ENCODE results near the gene URGCP.

URGCP gene

GRCh38 chr7:43943417-43944187 is 37.2 kb upstream of the URGCP start:
- H3K27me3 ChIP-seq (replicated peaks in 2 of 5; ENCODE audit: control insufficient read depth in 4 of 5, insufficient read depth in 5 of 5, low read length in 4 of 5): no peaks in the 10 kb centered on the region
- no peak overlapping the region for H3K4me3 ChIP-seq (ENCODE audit: control insufficient read depth in 1 of 7, extremely low read depth in 1 of 7, insufficient read depth in 4 of 7, low read depth in 2 of 7, low read length in 6 of 7)
- POLR2A ChIA-PET: no interaction called here
- WGBS (ENCODE audit: insufficient coverage): 92% methylated on average over 13 of the region's 13 CpGs
- no peaks in the 10 kb centered on the region for H3K4me1 ChIP-seq (ENCODE audit: control extremely low read depth in 1 of 4, control insufficient read depth in 4 of 4, insufficient read depth in 4 of 4, low read length in 3 of 4)
- no peaks in the 10 kb centered on the region for H3K9me3 ChIP-seq (ENCODE audit: control extremely low read depth in 1 of 5, control insufficient read depth in 4 of 5, insufficient read depth in 2 of 5, low read depth in 1 of 5, low read length in 4 of 5)
- DNase-seq: no peak
- no peak overlapping the region for H3K27ac ChIP-seq (ENCODE audit: insufficient read depth in 1 of 2, low read depth in 1 of 2, low read length in 2 of 2, poor library complexity in 1 of 2, severe bottlenecking in 2 of 2)
- CTCF ChIA-PET: interaction anchor here (0.6 to 2.0 kb wide), 5 partner anchors 8 to 96 kb away, joined by 3 to 4 read pairs (median 3); no protein-coding TSS in a partner anchor
- H3K36me3 ChIP-seq (ENCODE audit: control insufficient read depth in 4 of 4, insufficient read depth in 4 of 4, low read length in 3 of 4): peaks cover 0 to 6% (median 2%) of the 10 kb centered on the region in 4 experiments

DNA sequence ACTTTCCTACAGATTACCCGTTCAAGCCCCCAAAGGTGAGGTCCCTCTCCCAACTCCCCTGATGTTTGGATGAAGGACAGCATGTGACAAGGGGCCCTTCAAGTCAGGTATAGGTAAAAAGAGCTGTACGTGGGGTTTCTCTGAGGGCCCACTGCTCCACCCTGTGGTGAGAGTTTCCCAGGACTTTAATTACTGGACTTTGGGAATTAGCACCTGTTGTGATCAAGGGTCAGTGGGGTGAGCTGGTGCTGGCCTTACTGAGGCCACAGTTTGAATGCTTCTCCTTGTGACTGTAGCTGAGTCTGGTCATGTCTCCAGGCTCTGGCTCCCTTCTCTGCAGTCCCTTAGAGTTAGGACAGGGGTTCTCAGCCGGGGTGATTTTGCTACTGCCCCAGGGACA is 36.6 kb upstream of the URGCP start:
- CTCF ChIA-PET: interaction anchor here (0.6 kb wide), 2 partner anchors 11 to 95 kb away, joined by 3 read pairs; no protein-coding TSS in a partner anchor
- Histone ChIP-seq H3K27me3 (replicated peaks in 2 of 5; ENCODE audit: control insufficient read depth in 4 of 5, insufficient read depth in 5 of 5, low read length in 4 of 5) (no peaks in the 10 kb centered on the region), H3K4me3 (ENCODE audit: control insufficient read depth in 1 of 7, extremely low read depth in 1 of 7, insufficient read depth in 4 of 7, low read depth in 2 of 7, low read length in 6 of 7) (no peak overlapping the region), H3K9me3 (ENCODE audit: control extremely low read depth in 1 of 5, control insufficient read depth in 4 of 5, insufficient read depth in 2 of 5, low read depth in 1 of 5, low read length in 4 of 5) (no peaks in the 10 kb centered on the region), H3K4me1 (ENCODE audit: control extremely low read depth in 1 of 4, control insufficient read depth in 4 of 4, insufficient read depth in 4 of 4, low read length in 3 of 4) (no peaks in the 10 kb centered on the region), H3K27ac (ENCODE audit: insufficient read depth in 1 of 2, low read depth in 1 of 2, low read length in 2 of 2, poor library complexity in 1 of 2, severe bottlenecking in 2 of 2) (no peak overlapping the region), H3K36me3 (ENCODE audit: control insufficient read depth in 4 of 4, insufficient read depth in 4 of 4, low read length in 3 of 4) (peaks cover 0 to 6% (median 2%) of the 10 kb centered on the region in 4 experiments)
- WGBS (ENCODE audit: insufficient coverage): 78% methylated on average over 3 of the region's 3 CpGs
- DNase-seq: no peak
- POLR2A ChIA-PET: interaction anchor here (0.6 kb wide), 1 partner anchor 20 kb away, joined by 3 read pairs; no protein-coding TSS in a partner anchor

DNA sequence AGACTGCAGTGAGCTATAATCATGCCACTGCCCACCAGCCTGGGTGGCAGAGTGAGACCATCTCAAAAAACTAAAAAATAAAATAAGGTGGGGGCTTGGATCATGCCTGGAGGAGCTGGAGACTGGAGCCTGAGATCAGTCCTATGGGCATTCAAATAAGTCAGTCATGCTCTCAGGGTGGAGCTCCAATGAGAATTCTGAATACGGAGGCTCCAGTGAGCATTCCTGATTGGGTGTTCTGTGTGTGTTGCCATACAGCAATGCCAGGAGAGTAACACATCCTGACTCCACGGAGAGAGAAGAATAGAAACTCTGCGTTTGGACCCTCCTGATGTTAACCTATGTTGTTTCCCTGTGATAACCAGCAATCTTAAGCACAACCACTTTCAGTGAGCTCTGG is 35.9 kb upstream of the URGCP start:
- H3K27ac ChIP-seq (ENCODE audit: insufficient read depth in 1 of 2, low read depth in 1 of 2, low read length in 2 of 2, poor library complexity in 1 of 2, severe bottlenecking in 2 of 2): no peak overlapping the region
- no peaks in the 10 kb centered on the region for H3K27me3 ChIP-seq (replicated peaks in 2 of 5; ENCODE audit: control insufficient read depth in 4 of 5, insufficient read depth in 5 of 5, low read length in 4 of 5)
- ChIA-PET POLR2A (no interaction called here), CTCF (interaction anchor here (1.7 kb wide), 1 partner anchor 13 kb away, joined by 4 read pairs; no protein-coding TSS in a partner anchor)
- DNase-seq: no peak
- H3K9me3 ChIP-seq (ENCODE audit: control extremely low read depth in 1 of 5, control insufficient read depth in 4 of 5, insufficient read depth in 2 of 5, low read depth in 1 of 5, low read length in 4 of 5): no peaks in the 10 kb centered on the region
- peaks cover 0 to 6% (median 2%) of the 10 kb centered on the region in 4 experiments for H3K36me3 ChIP-seq (ENCODE audit: control insufficient read depth in 4 of 4, insufficient read depth in 4 of 4, low read length in 3 of 4)
- H3K4me3 ChIP-seq (ENCODE audit: control insufficient read depth in 1 of 7, extremely low read depth in 1 of 7, insufficient read depth in 4 of 7, low read depth in 2 of 7, low read length in 6 of 7): no peak overlapping the region
- 67% methylated on average over 3 of the region's 3 CpGs for WGBS (ENCODE audit: insufficient coverage)
- H3K4me1 ChIP-seq (ENCODE audit: control extremely low read depth in 1 of 4, control insufficient read depth in 4 of 4, insufficient read depth in 4 of 4, low read length in 3 of 4): no peaks in the 10 kb centered on the region

GRCh38 chr7:43938892-43939482 is 32.6 kb upstream of the URGCP start:
- POLR2A ChIA-PET: no interaction called here
- Histone ChIP-seq H3K4me3 (ENCODE audit: control insufficient read depth in 1 of 7, extremely low read depth in 1 of 7, insufficient read depth in 4 of 7, low read depth in 2 of 7, low read length in 6 of 7) (no peak overlapping the region), H3K36me3 (ENCODE audit: control insufficient read depth in 4 of 4, insufficient read depth in 4 of 4, low read length in 3 of 4) (peaks cover 0 to 4% (median 1%) of the 10 kb centered on the region in 4 experiments), H3K27ac (ENCODE audit: insufficient read depth in 1 of 2, low read depth in 1 of 2, low read length in 2 of 2, poor library complexity in 1 of 2, severe bottlenecking in 2 of 2) (no peak overlapping the region), H3K27me3 (replicated peaks in 2 of 5; ENCODE audit: control insufficient read depth in 4 of 5, insufficient read depth in 5 of 5, low read length in 4 of 5) (no peaks in the 10 kb centered on the region), H3K9me3 (ENCODE audit: control extremely low read depth in 1 of 5, control insufficient read depth in 4 of 5, insufficient read depth in 2 of 5, low read depth in 1 of 5, low read length in 4 of 5) (no peaks in the 10 kb centered on the region), H3K4me1 (ENCODE audit: control extremely low read depth in 1 of 4, control insufficient read depth in 4 of 4, insufficient read depth in 4 of 4, low read length in 3 of 4) (no peaks in the 10 kb centered on the region)
- no peak for DNase-seq
- WGBS (ENCODE audit: insufficient coverage): 100% methylated on average over 3 of the region's 4 CpGs
- CTCF ChIA-PET: interaction anchor here (1.2 kb wide), 1 partner anchor 14 kb away, joined by 4 read pairs; no protein-coding TSS in a partner anchor

- Histone ChIP-seq H3K4me3 (ENCODE audit: control insufficient read depth in 1 of 7, extremely low read depth in 1 of 7, insufficient read depth in 4 of 7, low read depth in 2 of 7, low read length in 6 of 7) (no peak overlapping the region), H3K4me1 (ENCODE audit: control extremely low read depth in 1 of 4, control insufficient read depth in 4 of 4, insufficient read depth in 4 of 4, low read length in 3 of 4) (no peaks in the 10 kb centered on the region), H3K27me3 (replicated peaks in 2 of 5; ENCODE audit: control insufficient read depth in 4 of 5, insufficient read depth in 5 of 5, low read length in 4 of 5) (no peaks in the 10 kb centered on the region), H3K9me3 (ENCODE audit: control extremely low read depth in 1 of 5, control insufficient read depth in 4 of 5, insufficient read depth in 2 of 5, low read depth in 1 of 5, low read length in 4 of 5) (no peaks in the 10 kb centered on the region), H3K27ac (ENCODE audit: insufficient read depth in 1 of 2, low read depth in 1 of 2, low read length in 2 of 2, poor library complexity in 1 of 2, severe bottlenecking in 2 of 2) (no peak overlapping the region), H3K36me3 (ENCODE audit: control insufficient read depth in 4 of 4, insufficient read depth in 4 of 4, low read length in 3 of 4) (peaks cover 0 to under 1% (median 0%) of the 10 kb centered on the region in 4 experiments)
- POLR2A ChIA-PET: no interaction called here
- CTCF ChIA-PET: interaction anchor here (1.0 kb wide), 1 partner anchor 10 kb away, joined by 4 read pairs; the partner anchor contains the start of gene UBE2D4
- WGBS (ENCODE audit: insufficient coverage): 87% methylated on average over 3 of the region's 3 CpGs
- DNase-seq: no peak
Measured at GRCh38 chr7:43937444-43937843, 31.0 kb upstream of the URGCP start.

- Histone ChIP-seq H3K4me3 (ENCODE audit: control insufficient read depth in 1 of 7, extremely low read depth in 1 of 7, insufficient read depth in 4 of 7, low read depth in 2 of 7, low read length in 6 of 7) (no peak overlapping the region), H3K9me3 (ENCODE audit: control extremely low read depth in 1 of 5, control insufficient read depth in 4 of 5, insufficient read depth in 2 of 5, low read depth in 1 of 5, low read length in 4 of 5) (no peaks in the 10 kb centered on the region), H3K27ac (ENCODE audit: insufficient read depth in 1 of 2, low read depth in 1 of 2, low read length in 2 of 2, poor library complexity in 1 of 2, severe bottlenecking in 2 of 2) (no peak overlapping the region), H3K36me3 (ENCODE audit: control insufficient read depth in 4 of 4, insufficient read depth in 4 of 4, low read length in 3 of 4) (no peaks in the 10 kb centered on the region), H3K27me3 (replicated peaks in 2 of 5; ENCODE audit: control insufficient read depth in 4 of 5, insufficient read depth in 5 of 5, low read length in 4 of 5) (no peaks in the 10 kb centered on the region), H3K4me1 (ENCODE audit: control extremely low read depth in 1 of 4, control insufficient read depth in 4 of 4, insufficient read depth in 4 of 4, low read length in 3 of 4) (no peaks in the 10 kb centered on the region)
- POLR2A ChIA-PET: no interaction called here
- WGBS (ENCODE audit: insufficient coverage): 90% methylated on average over 2 of the region's 3 CpGs
- no peak for DNase-seq
- CTCF ChIA-PET: interaction anchor here (1.1 kb wide), 1 partner anchor 12 kb away, joined by 3 read pairs; no protein-coding TSS in a partner anchor
Measured at GRCh38 chr7:43933902-43934560, 27.6 kb upstream of the URGCP start.
